HG02840 (cell line): ENCODE data around the gene BMS1.
"Not testable (repeated sequence)": the region's sequence is repeated elsewhere in the genome, so short reads cannot be mapped to it uniquely, and the experiment has no call there.

Experiments
- ATAC-seq: cut with Tn5 transposase; IDR thresholded peaks from one replicate; pipeline ENCODE4 v1.9.1; 2021; ENCODE audit warnings: mild to moderate bottlenecking, moderate library complexity, moderate number of reproducible peaks; ENCODE audit not compliant: unreplicated experiment, low FRiP score

BMS1 gene

DNA sequence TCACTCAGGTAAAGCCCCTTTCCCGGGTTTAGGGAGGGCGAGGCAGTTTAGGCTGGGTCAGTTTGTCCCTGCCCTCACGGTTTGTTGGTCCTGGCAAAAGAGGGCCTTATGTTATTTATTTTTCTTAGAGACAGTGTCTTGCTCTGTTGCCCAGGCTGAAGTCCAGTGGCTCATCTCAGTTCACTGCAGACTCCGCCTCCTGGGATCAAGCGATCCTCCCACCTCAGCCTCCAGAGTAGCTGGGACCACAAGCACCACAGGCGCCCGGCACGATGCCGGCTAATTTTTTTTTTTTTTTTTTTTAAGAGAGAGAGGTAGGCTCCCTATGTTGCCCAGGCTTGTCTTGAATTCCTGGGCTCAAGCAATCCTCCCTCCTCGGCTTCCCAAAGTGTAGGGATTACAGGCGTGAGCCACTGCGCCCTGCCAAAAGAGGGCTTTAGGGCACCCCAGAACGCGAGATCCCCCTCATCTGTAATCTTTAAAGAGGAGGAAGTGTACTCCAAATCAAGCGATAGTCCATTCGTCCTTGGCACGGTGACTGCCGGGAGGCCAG lies 626 bp upstream of the BMS1 start:
- peak; percentile 3 for ATAC-seq

DNA sequence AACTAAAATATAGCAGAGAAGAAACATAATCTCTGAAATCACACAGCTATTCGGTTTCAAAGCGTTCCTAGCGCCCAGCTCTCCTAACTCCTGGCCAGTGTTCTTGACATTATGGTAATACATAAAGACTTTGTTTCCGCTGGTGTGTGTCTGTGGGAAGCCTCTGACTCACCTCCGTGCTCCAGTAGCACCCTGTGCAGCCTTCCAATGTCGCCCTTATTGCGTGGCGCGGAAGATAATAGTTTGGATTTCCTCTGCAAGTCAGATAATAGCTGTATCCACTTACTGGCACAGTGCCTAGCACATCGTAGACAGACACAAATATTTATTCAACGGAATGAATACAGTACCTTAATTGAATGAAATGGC lies 570 bp downstream of the BMS1 start:
- no peak for ATAC-seq

DNA sequence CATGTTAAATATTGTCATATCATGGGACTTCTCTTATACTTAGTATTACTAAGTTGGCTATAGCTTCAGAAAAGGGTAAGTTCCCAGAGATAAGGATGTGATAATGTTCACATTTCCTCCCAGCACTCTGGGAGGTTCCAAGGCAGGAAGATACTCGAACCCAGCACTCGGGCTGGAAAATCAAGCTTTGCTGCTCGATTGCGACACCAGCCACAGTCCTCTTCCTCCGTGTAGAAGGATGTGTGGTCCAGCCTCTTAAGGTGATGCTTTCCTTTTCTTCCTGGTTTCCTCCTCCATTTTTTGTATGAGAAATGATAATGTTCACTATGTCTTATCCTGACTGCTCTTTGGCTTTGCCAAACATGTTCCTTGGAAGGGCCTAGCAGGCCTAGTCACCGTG lies 3.2 kb downstream of the BMS1 start:
- no peak for ATAC-seq

DNA sequence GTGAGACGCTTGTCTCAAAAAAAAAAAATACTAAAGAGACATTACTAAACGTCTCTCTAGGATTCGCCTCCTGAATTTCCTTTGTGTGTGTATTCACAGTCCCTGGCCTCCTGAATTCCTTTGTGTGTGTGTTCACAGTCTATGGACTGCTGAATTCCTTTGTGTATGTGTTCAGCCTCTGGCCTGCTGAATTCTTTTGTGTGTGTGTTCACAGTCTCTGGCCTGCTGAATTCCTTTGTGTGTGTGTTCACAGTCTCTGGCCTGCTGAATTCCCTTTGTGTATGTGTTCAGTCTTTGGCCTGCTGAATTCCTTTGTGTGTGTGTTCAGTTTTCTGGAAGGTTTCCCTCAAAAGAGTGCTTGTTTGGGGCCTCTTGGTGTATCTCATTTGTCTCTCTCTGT lies 8.2 kb downstream of the BMS1 start:
- ATAC-seq: no peak

DNA sequence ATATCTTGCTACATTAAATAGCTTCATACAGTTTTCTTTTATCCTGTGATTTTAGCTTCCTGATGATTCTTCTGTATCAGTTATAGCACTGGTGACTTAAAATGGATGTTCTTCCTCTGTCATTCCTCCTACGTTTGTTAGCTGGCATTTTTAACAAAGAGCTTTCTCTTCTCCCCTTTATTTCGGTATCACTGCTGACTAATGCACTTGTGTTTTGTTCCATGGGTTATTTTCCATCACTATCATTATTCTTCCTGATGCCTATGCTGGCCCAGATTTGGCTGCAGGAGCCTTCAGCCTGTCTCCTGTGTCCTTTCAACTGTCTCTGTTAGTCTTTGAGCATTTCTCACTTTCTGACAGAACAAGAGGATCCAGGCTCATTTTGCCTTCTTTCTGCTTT lies 13.1 kb downstream of the BMS1 start:
- ATAC-seq: no peak

DNA sequence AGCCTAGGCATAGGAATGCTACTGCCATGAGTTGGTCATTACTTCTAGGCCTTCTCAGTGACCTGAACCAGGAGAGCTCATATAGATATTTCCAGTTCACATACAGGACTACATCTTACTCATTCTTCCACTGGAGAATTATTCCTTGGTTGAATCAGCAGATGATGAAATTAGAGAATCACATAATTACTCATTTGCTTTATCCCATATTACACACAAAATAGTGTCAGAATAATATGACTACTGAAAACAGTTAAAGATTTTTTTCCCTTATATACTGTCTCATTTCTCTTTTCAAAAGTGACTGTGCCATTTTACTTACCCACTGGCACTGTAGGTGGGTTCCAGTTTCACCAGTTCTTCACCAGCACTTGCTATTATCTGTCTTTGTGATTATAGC lies 18.5 kb downstream of the BMS1 start:
- no peak for ATAC-seq

DNA sequence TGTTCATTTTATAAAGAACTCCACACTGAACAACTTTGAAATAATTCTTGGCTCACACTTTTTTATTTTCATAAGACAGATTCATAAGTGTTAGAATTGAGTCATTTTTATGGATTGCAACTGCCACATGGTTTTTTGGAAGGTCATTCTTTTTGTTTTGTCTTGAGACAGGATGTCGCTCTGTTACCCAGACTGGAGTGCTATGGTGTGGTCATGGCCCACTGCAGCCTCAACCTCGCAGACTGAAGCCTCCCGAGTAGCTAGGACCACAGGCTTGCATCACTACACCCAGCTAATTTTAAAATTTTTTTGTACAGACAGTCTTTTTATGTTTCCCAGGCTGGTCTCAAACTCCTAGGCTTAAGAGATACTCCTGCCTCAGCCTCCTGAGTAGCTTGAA lies 20.3 kb downstream of the BMS1 start:
- no peak for ATAC-seq

DNA sequence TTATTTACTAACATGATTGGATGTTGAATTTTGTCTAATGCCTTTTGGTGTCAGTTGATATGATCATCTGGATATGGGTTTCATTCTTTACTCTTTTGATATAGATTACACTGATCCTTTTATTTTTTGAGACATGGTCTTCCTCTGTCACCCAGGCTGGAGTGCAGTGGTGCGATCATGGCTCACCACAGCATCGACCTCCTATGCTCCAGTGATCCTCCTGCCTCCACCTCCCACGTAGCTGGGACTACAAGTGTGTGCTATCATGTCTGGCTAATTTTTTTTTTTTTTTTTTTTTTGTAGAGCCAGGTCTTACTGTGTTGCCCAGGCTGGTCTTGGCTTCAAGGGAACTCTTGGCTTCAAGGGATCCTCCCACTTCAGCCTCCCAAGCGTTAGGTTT lies 27.1 kb downstream of the BMS1 start:
- ATAC-seq: no peak

DNA sequence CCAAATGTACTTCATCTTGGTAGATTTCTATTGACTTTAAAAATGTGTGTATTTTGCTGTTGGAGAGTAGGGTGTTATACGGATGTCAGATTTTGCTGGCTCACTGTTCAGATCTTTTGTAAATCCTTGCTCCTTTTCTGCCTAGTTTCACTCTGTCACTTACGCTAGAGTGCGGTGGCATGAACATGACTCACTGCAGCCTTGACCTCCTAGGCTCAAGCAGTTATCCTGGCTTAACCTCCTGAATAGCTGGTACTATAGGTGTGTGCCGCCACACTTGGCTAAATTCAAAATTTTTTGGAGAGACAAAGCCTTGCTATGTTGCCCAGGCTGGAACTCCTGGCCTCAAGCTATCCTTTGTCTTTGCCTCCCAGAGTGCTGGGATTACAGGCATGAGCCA lies 29.4 kb downstream of the BMS1 start:
- no peak for ATAC-seq

DNA sequence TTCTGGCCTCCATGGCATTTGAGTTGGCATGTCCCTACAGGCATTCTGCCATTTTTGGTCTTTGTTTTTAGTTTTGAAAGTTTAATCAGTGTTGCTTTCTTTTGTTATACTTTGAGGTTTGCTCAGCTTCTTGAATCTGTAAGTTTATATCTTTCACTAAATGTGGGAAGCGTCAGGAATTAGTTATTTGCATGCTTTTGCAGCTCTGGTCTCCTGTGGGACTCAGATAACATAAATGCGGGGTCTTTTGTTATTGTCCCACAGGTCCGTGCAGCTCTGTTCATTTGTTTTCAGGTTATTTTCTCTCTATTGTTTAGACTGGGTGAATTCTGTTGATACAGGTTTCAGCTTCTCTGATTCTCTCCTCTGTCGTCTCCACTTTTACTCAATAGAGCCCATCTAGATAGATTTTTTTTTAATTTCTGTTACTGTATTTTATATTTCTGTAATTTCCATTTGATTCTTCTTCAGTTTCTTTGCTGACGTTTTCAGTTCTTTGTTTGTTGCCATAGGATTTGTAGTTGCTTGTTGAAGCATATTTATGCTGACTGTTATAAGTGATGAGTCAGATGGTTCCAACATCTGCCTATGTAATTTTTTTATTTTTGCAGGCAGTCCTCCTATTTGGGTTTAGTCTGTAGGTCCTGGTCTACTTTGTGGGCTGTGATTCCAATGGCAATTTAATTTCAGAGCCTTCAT lies 31.5 kb downstream of the BMS1 start:
- not testable (repeated sequence) for ATAC-seq

DNA sequence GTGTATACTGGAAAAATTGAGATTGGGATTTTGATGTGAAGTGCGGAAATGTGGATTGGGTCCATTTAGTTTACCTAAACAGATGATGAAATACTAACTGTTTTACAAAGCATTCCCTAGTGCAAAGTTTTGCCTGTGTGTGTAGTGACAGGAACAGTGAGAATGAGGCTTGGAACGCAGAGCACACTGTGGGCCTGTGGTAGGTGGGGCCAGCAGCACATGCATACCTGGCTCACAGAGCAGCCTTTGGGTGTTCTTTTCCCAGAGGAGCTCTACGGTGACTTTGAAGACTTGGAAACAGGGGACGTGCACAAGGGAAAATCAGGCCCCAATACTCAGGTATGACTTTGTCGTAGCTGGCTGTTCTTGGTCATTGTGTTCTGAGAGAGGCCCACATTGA lies 33.7 kb downstream of the BMS1 start:
- not testable (repeated sequence) for ATAC-seq

DNA sequence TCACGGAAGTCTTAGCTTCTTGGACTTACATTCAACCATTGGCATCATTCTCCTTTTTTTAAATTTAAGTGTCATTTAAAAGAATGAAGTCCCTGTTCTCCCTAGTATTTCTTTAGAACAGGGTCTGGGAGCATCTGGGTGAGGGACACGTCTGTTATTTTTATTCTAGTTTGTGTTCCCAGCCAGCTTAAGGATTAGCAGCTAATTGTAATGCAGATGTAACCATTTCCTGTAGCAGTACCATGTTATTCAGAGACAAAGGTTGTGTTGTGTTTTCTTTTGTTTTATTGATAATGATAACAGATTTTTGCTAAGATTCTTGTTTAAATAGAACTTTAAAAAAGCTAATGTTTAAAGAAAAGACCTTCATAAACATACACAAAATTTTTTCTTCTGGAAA lies 34.3 kb downstream of the BMS1 start:
- ATAC-seq: no peak

DNA sequence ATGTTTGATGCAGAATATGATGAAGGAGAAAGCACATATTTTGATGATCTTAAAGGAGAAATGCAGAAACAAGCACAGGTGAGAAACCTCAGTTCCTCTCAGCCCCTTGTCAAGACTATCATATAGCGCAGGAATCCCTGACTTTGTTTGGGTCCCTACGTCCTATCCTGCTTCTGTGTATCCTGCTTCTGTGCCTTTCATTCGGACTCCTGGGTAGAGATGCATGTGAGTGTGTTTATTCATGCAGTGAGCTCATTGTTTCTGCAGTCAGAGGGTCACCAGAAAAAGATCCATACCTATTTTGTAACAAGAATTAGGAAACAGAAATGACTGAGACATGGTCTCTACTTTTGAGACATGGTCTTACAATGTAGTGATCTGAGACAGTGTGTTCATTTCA lies 34.8 kb downstream of the BMS1 start:
- ATAC-seq: not testable (repeated sequence)

DNA sequence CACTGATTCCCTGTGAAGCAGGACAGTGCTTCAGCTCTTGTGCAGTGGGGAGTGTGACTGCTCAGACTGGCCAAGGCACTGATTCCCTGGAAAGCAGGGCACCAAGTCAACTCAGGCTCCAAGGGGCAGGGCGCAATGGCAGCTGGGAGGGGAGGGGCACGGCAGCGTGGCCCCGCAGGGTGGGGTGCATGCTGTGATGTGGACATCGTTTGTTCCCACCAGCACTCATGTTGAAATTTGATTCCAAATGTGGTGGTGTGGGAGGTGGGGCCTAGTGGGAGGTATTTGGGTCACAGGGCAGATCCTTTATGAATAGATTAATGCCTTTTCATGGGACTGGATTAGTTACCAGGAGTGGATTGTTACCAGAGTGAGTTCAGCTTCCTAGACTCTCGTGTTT lies 44.2 kb downstream of the BMS1 start:
- ATAC-seq: not testable (repeated sequence)

DNA sequence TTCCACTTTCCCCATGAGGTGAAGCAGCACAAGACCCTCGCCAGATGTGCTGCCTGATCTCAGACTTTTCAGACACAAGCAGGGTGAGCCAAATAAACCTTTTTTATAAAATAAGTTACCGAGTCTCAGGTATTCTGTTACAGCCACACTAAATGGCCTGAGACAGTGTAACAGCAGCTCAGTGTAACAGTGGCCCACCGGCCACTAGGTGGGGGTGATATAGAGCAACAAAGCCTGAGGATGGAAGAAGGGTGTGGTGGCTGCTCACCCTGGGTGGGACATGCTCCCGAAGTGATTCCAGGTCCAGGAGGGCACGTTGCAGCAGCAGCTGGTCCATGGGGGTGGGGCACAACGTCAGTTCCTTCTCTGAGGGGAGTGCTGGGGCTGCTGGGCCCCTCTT lies 44.6 kb downstream of the BMS1 start:
- no peak for ATAC-seq

DNA sequence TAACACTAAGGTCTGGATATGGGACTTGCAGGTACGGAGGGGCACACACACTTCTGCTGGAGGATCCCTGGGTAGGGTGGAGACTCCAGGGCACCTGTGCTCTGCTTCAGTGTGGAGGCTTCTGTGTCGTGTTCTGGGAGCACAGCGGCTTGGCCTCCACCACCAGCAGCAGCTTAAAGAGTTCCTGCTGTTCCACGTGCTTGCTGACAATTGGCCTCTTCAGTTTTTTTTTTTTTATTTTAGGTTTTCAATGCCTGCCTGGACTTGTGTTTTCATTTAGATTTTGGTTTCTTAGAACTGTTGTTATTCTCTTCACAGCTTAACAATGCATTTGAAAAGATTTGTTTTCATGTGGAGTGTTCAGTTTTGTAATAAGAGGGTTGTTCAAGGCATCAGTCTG lies 45.8 kb downstream of the BMS1 start:
- not testable (repeated sequence) for ATAC-seq

DNA sequence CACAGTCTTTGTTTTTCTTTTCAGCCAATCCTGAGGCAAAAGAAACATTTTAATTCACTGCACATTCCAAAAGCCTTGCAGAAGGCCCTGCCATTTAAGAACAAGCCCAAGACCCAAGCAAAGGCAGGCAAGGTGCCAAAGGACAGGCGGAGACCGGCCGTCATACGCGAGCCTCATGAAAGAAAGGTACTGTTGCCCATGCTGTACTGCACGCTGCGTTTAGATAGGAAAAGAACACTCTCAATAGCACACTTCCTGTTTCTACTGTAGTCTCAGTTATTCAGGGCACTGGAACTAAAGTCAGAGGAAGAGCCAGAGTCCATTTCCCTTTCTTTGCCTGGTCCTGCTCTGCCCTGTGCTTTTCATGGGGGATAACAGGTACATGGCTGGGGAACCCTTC lies 47.6 kb downstream of the BMS1 start:
- ATAC-seq: no peak

DNA sequence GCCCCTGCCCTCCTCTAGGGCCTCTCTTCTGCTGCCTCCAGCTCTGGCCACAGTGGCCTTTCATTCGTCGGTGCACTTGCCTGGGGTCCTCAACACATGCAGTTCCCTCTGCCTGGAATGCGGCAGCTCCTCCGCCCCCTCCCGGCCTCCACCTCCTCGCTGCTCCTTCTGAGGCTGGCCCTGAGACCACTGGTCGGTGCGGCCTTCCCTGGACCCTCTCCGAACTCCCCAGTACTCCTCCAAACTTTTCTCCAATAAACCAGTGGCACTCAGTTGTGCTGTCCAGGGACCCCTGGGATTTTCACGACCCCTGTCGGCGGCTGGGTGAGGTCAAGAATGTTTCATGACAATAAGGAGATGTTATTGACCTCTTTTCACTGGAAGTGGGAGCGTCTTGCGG lies 53.5 kb downstream of the BMS1 start:
- no peak for ATAC-seq

DNA sequence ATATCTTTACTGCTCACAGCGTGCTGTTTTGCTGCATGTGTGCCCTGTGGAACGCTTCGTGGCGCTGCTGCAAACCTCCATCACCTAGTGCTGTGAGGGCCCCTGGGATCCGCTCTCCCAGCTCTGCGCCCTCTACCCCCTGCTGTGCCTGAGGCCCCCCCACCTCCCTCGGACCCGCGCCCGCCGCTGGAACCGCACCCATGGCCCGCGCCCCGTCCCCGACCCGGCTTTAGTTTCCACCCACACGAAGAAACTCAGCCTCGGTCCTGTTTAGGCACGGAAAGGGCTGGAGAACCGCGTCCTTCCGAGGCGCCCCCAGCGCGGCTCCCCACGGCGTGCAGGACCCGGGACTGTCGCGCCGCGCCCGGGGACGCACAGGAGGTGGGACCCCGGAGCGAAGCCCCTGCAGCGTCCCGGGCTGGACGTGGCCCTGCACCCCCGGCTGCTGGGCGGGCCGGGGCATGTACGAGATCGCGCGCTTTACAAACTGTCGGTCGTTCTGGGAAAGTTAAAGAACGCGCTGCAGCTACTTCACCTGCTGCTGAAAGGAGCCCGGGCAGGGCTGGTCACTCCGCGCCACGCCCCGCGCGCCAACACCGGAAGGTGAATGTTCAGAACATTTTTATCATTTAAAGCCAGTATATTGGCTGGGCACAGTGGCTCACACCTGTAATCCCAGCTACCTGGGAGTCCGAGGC lies 54.3 kb downstream of the BMS1 start:
- ATAC-seq: no peak

DNA sequence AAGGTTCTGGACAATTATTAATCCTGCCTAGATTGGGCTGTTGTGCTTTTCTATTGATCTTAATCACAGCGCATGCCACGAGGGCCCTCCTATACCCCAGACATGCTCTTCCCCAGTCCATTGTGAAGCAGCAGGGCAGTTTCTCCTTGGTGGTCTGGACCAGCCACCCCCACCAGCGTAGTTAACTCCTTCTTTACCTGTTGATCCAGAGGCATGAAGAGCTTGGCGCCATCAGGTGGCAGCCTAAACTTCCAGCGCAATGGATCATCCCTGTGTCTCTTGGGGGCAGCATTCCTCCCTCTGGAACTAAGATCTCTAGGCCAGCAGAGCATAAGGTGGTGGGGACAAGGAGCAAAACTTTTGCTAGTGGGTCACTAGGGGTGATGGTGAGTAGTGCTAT lies 62.2 kb downstream of the BMS1 start:
- ATAC-seq: not testable (repeated sequence)

DNA sequence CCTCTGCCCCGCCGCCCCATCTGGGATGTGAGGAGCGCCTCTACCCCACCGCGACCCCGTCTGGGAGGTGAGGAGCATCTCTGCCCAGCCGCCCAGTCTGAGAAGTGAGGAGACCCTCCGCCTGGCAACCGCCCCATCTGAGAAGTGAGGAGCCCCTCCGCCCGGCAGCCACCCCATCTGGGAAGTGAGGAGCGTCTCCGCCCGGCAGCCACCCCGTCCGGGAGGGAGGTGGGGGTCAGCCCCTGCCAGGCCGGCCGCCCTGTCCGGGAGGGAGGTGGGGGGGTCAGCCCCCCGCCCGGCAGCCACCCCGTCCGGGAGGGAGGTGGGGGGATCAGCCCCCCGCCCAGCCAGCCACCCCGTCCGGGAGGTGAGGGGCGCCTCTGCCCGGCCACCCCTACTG lies 64.7 kb downstream of the BMS1 start:
- not testable (repeated sequence) for ATAC-seq

DNA sequence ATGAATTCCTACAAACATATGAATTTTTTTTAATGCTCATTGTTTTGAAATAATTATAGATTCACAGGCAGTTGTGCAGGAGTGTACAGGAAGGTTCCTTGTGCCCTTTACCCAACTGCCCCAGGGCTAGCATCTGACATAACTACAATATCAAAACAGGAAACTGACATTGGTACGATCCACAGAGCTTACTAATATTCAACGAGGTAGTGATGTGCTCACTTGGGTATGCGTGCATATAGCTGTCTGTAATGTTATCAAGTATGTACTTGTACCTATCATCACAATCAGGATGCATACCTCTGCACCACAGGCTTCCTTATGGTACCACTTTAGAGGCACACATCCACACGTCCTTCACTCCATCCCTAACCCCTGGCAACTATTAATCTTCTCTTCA lies 68.3 kb downstream of the BMS1 start:
- no peak for ATAC-seq
